Activated B cell treated with CpG ODN at 0.5 μM for 24 hours (primary cell): ENCODE data around the gene RAD1. TPM values are rescaled to one million over a fixed set of nuclear protein-coding genes. Genes with fewer than 3 reads are reported as not detected.

ENCODE experiments used
- ATAC-seq: fragments of 200-7000 bp; cut with Tn5 transposase; one replicate; pipeline ENCODE4 v1.10.0; 2021; ENCODE audit warnings: low read depth, mild to moderate bottlenecking, moderate library complexity
- CTCF ChIA-PET: fragments of 350-600 bp; sonication (Branson Sonifier 250); formaldehyde crosslinking; loops from one replicate; lab custom pipeline; 2021; ENCODE audit warnings: antibody characterized with exemption; lab: Charles Lee
- POLR2A ChIA-PET: fragments of 350-600 bp; sonication (Branson Sonifier 250); formaldehyde crosslinking; loops from one replicate; lab custom pipeline; 2021; ENCODE audit warnings: antibody characterized with exemption; lab: Charles Lee
- DNase-seq: peaks from one replicate; pipeline ENCODE4 v3.0.0; 2022
- H3K27ac Mint-ChIP-seq: one replicate; pipeline ENCODE4 v1.8.0; 2020; ENCODE audit warnings: mixed read lengths
- H3K27me3 Mint-ChIP-seq: one replicate; pipeline ENCODE4 v1.8.0; 2021; ENCODE audit warnings: mixed read lengths
- H3K36me3 Mint-ChIP-seq: one replicate; pipeline ENCODE4 v1.8.0; 2021; ENCODE audit warnings: low read depth, mixed read lengths
- H3K4me1 Mint-ChIP-seq: one replicate; pipeline ENCODE4 v1.8.0; 2021; ENCODE audit warnings: mixed read lengths
- H3K4me3 Mint-ChIP-seq: one replicate; pipeline ENCODE4 v1.8.0; 2020; ENCODE audit warnings: mild to moderate bottlenecking, mixed read lengths
- H3K9me3 Mint-ChIP-seq: one replicate; pipeline ENCODE4 v1.8.0; 2020; ENCODE audit warnings: mixed read lengths
- intact Hi-C: fragments of 100-400 bp; cut with micrococcal nuclease; formaldehyde crosslinking; loops from one replicate; pipeline ENCODE4 v1.15.1; 2024
- total RNA-seq: library from RNA; stranded (reverse); gene quantifications from 2 replicates; pipeline ENCODE4 v1.2.3, GENCODE V29; 2022
- TF ChIP-seq, protein P1 (sequence below): fragments of 200-600 bp; IDR thresholded peaks from one replicate; pipeline ENCODE4 v1.8.0; 2022; ENCODE audit warnings: antibody characterized with exemption, mild to moderate bottlenecking

Gene RAD1
- total RNA-seq, 1 donor from 2014 or later, result 24.4 TPM

DNA sequence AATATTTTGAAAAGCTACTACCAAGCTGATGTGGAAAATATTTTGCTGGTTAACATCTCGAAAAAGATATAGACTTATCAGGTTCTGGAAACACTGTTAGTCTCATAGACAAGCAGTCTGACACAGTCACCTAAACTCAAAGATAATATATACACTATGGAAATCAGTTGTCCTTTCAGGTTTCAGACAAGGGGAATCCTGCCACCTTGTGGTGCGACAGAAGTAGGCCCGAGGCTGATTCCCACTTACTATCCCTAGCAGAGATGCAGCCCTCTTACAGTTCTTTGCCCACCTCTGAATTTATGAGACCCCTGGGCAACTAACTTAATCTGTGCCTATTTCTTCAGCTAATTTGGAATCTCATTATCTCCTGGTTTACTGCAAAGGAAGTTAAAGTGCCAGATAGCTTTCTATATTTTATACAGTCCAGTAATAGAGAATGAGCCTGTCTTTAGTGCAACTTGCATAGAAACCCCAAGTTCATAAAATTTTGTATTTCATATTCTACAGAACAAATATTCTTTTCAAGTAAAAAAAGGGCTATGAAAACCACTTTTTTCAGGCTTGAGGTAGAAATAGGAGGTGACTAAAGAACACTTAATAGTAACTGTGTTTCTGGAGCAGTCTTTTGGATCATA is 16.9 kb downstream of the RAD1 start:
- H3K27me3 Mint-ChIP-seq, result no peaks in the 10 kb centered on the region

DNA sequence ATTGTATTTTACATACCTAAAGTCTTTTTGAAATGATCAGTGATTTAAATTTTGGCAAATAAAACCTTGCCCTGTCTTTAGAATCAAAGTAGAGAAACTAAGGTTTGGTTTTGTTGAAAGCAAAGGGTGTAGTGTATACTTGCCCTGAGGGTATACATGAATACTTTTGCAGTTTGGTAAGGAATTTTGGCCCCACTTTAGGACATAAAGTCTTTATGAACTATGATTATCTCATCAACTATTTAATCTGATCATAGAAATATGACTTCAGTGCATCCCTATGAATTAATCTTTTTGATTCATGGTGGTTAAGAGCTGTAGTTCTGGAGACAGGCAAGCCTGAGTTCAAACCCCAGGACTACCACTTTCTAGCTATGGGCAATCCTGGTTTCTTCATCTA is 17.7 kb downstream of the RAD1 start:
- intact Hi-C loops, result loop anchor here (1.0 to 5.0 kb wide), 5 partner anchors 154 to 423 kb away; partner anchors contain the start of gene RAI14
- CTCF ChIA-PET, result interaction anchor here (0.6 to 5.5 kb wide), 12 partner anchors 11 to 423 kb away, joined by 3 to 73 read pairs (median 6); partner anchors contain the start of gene TTC23L
- POLR2A ChIA-PET, result no interaction called here
- no peaks in the 10 kb centered on the region for H3K4me1 Mint-ChIP-seq
- no peak overlapping the region for H3K4me3 Mint-ChIP-seq
- no peaks in the 10 kb centered on the region for H3K27me3 Mint-ChIP-seq
- TF ChIP-seq, protein P1, sequence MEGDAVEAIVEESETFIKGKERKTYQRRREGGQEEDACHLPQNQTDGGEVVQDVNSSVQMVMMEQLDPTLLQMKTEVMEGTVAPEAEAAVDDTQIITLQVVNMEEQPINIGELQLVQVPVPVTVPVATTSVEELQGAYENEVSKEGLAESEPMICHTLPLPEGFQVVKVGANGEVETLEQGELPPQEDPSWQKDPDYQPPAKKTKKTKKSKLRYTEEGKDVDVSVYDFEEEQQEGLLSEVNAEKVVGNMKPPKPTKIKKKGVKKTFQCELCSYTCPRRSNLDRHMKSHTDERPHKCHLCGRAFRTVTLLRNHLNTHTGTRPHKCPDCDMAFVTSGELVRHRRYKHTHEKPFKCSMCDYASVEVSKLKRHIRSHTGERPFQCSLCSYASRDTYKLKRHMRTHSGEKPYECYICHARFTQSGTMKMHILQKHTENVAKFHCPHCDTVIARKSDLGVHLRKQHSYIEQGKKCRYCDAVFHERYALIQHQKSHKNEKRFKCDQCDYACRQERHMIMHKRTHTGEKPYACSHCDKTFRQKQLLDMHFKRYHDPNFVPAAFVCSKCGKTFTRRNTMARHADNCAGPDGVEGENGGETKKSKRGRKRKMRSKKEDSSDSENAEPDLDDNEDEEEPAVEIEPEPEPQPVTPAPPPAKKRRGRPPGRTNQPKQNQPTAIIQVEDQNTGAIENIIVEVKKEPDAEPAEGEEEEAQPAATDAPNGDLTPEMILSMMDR, result no peak
- no peaks in the 10 kb centered on the region for H3K9me3 Mint-ChIP-seq
- H3K36me3 Mint-ChIP-seq, result peaks cover 6% of the 10 kb centered on the region
- no peak overlapping the region for H3K27ac Mint-ChIP-seq
- ATAC-seq (no peak), DNase-seq (no peak)

More for the DNA sequence above, 16.9 kb downstream of the RAD1 start:
- CTCF ChIA-PET, result interaction anchor here (0.7 to 5.5 kb wide), 16 partner anchors 9 to 430 kb away, joined by 3 to 73 read pairs (median 4); partner anchors contain the start of gene TTC23L
- TF ChIP-seq, protein P1, result no peak
- ATAC-seq, result peak; percentile 85
- peak; percentile 27 for DNase-seq
- intact Hi-C loops, result loop anchor here (1.0 to 5.0 kb wide), 5 partner anchors 155 to 424 kb away; partner anchors contain the start of gene RAI14
- no peaks in the 10 kb centered on the region for H3K4me1 Mint-ChIP-seq
- POLR2A ChIA-PET, result no interaction called here
- no peaks in the 10 kb centered on the region for H3K9me3 Mint-ChIP-seq
- H3K36me3 Mint-ChIP-seq, result peaks cover 7% of the 10 kb centered on the region
- H3K4me3 Mint-ChIP-seq, result no peak overlapping the region
- no peak overlapping the region for H3K27ac Mint-ChIP-seq

DNA sequence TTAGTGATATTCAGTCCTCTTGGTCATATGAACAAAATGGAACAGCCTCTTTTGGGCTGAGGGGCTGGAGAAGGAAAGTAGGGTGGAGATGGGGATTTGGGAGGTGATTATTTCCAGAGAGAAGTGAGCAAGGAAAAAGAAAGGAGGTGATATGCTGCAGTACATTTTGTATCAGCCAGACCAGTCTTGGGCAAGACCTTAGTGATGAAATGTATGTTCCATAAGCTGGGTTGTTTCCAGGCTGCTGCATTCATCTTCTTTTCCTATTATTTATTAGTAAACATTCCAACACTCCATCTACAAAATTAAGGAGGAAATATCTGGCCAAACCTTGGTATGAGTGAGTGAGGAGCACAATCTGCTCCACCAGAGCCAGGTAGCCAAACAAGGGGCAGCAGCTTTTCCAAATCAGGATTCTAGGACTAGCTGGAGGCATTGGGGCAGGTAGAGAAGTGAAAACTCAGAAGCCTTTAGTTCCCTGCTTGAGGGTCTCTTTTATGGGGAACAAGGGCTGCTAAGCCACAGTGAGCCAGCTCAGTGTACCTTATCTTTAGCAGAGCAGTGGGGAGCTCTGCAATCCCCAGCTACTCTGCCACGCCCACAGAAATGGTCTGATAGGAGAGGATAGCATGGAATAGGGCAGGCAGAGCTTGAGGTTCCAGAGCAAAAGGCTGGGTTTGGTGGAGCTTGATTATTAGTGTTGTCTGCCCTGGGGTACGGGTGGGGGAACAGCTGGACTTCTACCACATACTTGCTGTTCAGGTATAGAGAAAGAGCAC is 19.5 kb downstream of the RAD1 start:
- ChIA-PET POLR2A (no interaction called here), CTCF (interaction anchor here (0.6 to 5.5 kb wide), 5 partner anchors 57 to 421 kb away, joined by 3 to 50 read pairs (median 3); partner anchors contain the start of gene TTC23L)
- intact Hi-C loops, result loop anchor here (5.0 kb wide), 1 partner anchor 239 kb away; the partner anchor contains the start of gene RAI14
- H3K27ac Mint-ChIP-seq, result no peak overlapping the region
- H3K36me3 Mint-ChIP-seq, result no peaks in the 10 kb centered on the region
- no peaks in the 10 kb centered on the region for H3K9me3 Mint-ChIP-seq
- H3K27me3 Mint-ChIP-seq, result no peaks in the 10 kb centered on the region
- ATAC-seq (no peak), DNase-seq (no peak)
- TF ChIP-seq, protein P1, result no peak
- H3K4me3 Mint-ChIP-seq, result no peak overlapping the region
- no peaks in the 10 kb centered on the region for H3K4me1 Mint-ChIP-seq

DNA sequence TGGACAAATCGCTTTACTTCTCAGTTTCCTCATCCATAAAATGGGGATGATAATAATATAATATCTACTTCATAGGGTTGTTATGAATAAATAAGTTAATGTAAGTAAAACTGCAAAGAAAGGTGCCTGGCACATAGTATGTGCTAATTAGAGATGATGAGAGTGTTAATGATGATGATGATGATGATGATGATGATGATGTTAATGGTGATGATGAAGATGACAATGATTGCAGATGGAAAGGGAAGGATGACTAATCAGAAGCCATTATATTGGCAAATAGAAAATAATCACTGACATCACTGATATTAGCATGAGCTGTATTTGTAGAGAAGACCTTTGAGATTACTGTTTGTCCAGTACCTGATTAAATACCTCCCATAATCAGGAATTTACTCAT is 20.6 kb downstream of the RAD1 start:
- ATAC-seq (no peak), DNase-seq (no peak)
- Mint-ChIP-seq H3K27ac (no peak overlapping the region), H3K9me3 (no peaks in the 10 kb centered on the region), H3K4me3 (no peak overlapping the region), H3K27me3 (no peaks in the 10 kb centered on the region), H3K4me1 (no peaks in the 10 kb centered on the region), H3K36me3 (no peaks in the 10 kb centered on the region)
- TF ChIP-seq, protein P1, result no peak
- CTCF ChIA-PET, result interaction anchor here (4.0 kb wide), 1 partner anchor 371 kb away, joined by 31 read pairs; no protein-coding TSS in a partner anchor
- POLR2A ChIA-PET, result no interaction called here
- intact Hi-C loops, result loop anchor here (5.0 kb wide), 1 partner anchor 237 kb away; the partner anchor contains the start of gene RAI14

DNA sequence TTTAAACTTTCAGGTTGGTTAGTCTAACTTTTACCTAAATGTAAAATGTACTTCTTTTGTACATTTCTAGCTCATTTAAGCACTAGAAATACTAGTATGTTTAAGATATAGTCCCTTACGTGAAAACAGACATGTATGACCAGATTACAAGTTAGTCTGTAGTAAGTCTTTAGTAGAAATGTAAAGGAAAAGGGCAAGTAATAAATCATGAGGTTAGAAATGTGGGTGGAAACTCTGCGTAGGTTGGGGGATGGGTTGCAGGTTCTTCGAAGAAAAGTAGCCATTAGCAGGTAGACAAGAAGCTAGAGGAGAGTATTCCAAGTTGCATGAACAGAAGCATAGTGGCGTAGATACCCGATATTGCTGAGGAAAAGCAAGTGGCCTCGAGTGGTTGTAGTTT is 22.9 kb downstream of the RAD1 start:
- Mint-ChIP-seq H3K4me3 (no peak overlapping the region), H3K27ac (no peak overlapping the region), H3K4me1 (no peaks in the 10 kb centered on the region), H3K36me3 (no peaks in the 10 kb centered on the region), H3K9me3 (no peaks in the 10 kb centered on the region), H3K27me3 (no peaks in the 10 kb centered on the region)
- ChIA-PET CTCF (no interaction called here), POLR2A (no interaction called here)
- TF ChIP-seq, protein P1, result no peak
- no peak for ATAC-seq
- DNase-seq, result no peak
- intact Hi-C loops, result no loop called here
